ENCODE results near the gene DMD.
"Not testable (repeated sequence)": the region's sequence is repeated elsewhere in the genome, so short reads cannot be mapped to it uniquely, and the experiment has no call there.

The DMD gene

GRCh38 chrX:32644476-32645245 is 566.7 kb downstream of the DMD start:
- in situ Hi-C loops (cut with HindIII; ENCODE audit: low sequenced_read_pairs) = no loop called here

- in situ Hi-C loops (cut with HindIII; ENCODE audit: low sequenced_read_pairs) = no loop called here
These were observed 569.1 kb downstream of the DMD start for GRCh38 chrX:32642283-32642682.

GRCh38 chrX:32618154-32618553 is 593.2 kb downstream of the DMD start:
- in situ Hi-C loops (cut with HindIII; ENCODE audit: low sequenced_read_pairs) = no loop called here

GRCh38 chrX:32614707-32615106 is 596.6 kb downstream of the DMD start:
- in situ Hi-C loops (cut with HindIII; ENCODE audit: low sequenced_read_pairs) = no loop called here

GRCh38 chrX:32599156-32599555 is 612.2 kb downstream of the DMD start:
- in situ Hi-C loops (cut with HindIII; ENCODE audit: low sequenced_read_pairs) = no loop called here

- in situ Hi-C loops (cut with HindIII; ENCODE audit: low sequenced_read_pairs) = no loop called here
These were observed 612.6 kb downstream of the DMD start for GRCh38 chrX:32598707-32599106.

- in situ Hi-C loops (cut with HindIII; ENCODE audit: low sequenced_read_pairs) = no loop called here
These were observed 613.6 kb downstream of the DMD start for GRCh38 chrX:32597777-32598176.

GRCh38 chrX:32592786-32593185 is 618.6 kb downstream of the DMD start:
- in situ Hi-C loops (cut with HindIII; ENCODE audit: low sequenced_read_pairs) = no loop called here

GRCh38 chrX:32591589-32591988 is 619.8 kb downstream of the DMD start:
- in situ Hi-C loops (cut with HindIII; ENCODE audit: low sequenced_read_pairs) = no loop called here

GRCh38 chrX:32582729-32583128 is 628.6 kb downstream of the DMD start:
- in situ Hi-C loops (cut with HindIII; ENCODE audit: low sequenced_read_pairs) = no loop called here

GRCh38 chrX:32576885-32577284 is 634.5 kb downstream of the DMD start:
- in situ Hi-C loops (cut with HindIII; ENCODE audit: low sequenced_read_pairs) = no loop called here

- in situ Hi-C loops (cut with HindIII; ENCODE audit: low sequenced_read_pairs) = no loop called here
These were observed 638.7 kb downstream of the DMD start for GRCh38 chrX:32572644-32573043.

- in situ Hi-C loops (cut with HindIII; ENCODE audit: low sequenced_read_pairs) = no loop called here
These were observed 639.8 kb downstream of the DMD start for GRCh38 chrX:32571579-32571978.

- in situ Hi-C loops (cut with HindIII; ENCODE audit: low sequenced_read_pairs) = no loop called here
These were observed 649.1 kb downstream of the DMD start for GRCh38 chrX:32562261-32562660.

GRCh38 chrX:32545101-32545500 is 666.2 kb downstream of the DMD start:
- in situ Hi-C loops (cut with HindIII; ENCODE audit: low sequenced_read_pairs) = no loop called here

GRCh38 chrX:32538554-32538953 is 672.8 kb downstream of the DMD start:
- in situ Hi-C loops (cut with HindIII; ENCODE audit: low sequenced_read_pairs) = no loop called here

- in situ Hi-C loops (cut with HindIII; ENCODE audit: low sequenced_read_pairs) = no loop called here
These were observed 677.5 kb downstream of the DMD start for GRCh38 chrX:32533848-32534247.

- in situ Hi-C loops (cut with HindIII; ENCODE audit: low sequenced_read_pairs) = no loop called here
These were observed 679.1 kb downstream of the DMD start for GRCh38 chrX:32532262-32532661.

GRCh38 chrX:32530802-32531403 is 680.4 kb downstream of the DMD start:
- in situ Hi-C loops (cut with HindIII; ENCODE audit: low sequenced_read_pairs) = no loop called here

GRCh38 chrX:32528451-32528850 is 682.9 kb downstream of the DMD start:
- in situ Hi-C loops (cut with HindIII; ENCODE audit: low sequenced_read_pairs) = not testable (repeated sequence)

GRCh38 chrX:32525234-32525633 is 686.1 kb downstream of the DMD start:
- in situ Hi-C loops (cut with HindIII; ENCODE audit: low sequenced_read_pairs) = no loop called here

- in situ Hi-C loops (cut with HindIII; ENCODE audit: low sequenced_read_pairs) = no loop called here
These were observed 687.0 kb downstream of the DMD start for GRCh38 chrX:32524385-32524784.

- in situ Hi-C loops (cut with HindIII; ENCODE audit: low sequenced_read_pairs) = no loop called here
These were observed 690.6 kb downstream of the DMD start for GRCh38 chrX:32520789-32521188.

All from endothelial cell of hepatic sinusoid (primary cell).